ENCODE results near the gene SLC12A7. TPM values are rescaled to one million over a fixed set of nuclear protein-coding genes. Genes with fewer than 3 reads are reported as not detected.

The SLC12A7 gene
- total and polyA plus RNA-seq, 9 of the 15 experiments (the other 6 are each of a cell fraction or from before 2014, with no cell fraction given) = 0.01 to 3.1 (median 0.56) TPM

- ChIA-PET POLR2A (interaction anchor here (1.9 kb wide), 1 partner anchor 10 kb away, joined by 5 read pairs; no protein-coding TSS in a partner anchor), CTCF (ENCODE audit: low intra/inter-chr PET ratio) (no interaction called here)
- H3K4me2 ChIP-seq (ENCODE audit: insufficient read depth, low read length) = no peak overlapping the region
- H3K36me3 ChIP-seq (ENCODE audit: control insufficient read depth, insufficient read depth, low read length) = no peaks in the 10 kb centered on the region
- BruUV-seq (replicated peaks) = no TSS peak
- intact Hi-C loops (cut with micrococcal nuclease) = no loop called here
- peaks cover 24 to 75% of the 10 kb centered on the region in 2 experiments for H3K27me3 ChIP-seq (ENCODE audit: control insufficient read depth in 2 of 2, insufficient read depth in 2 of 2, low read length in 2 of 2)
- no peak overlapping the region for H3K4me3 ChIP-seq
- WGBS (ENCODE audit: insufficient coverage, low coverage, missing lambda C conversion rate) = 27% methylated on average over 27 of the region's 27 CpGs
- no peak for TF ChIP-seq TFAM (CRISPR knock-in tag; conservative IDR thresholded peaks at IDR 0.05)
- no peak for TF ChIP-seq C11orf30 (IDR thresholded peaks at IDR 0.05; ENCODE audit: low read depth)
- no peak for TF ChIP-seq NCOA2 (IDR thresholded peaks at IDR 0.05; ENCODE audit: partially characterized antibody in 2 of 2)
- TF ChIP-seq ZFX (CRISPR knock-in tag; IDR thresholded peaks at IDR 0.05) = no peak
- TF ChIP-seq HNRNPH1 (optimal IDR thresholded peaks at IDR 0.05; ENCODE audit: low read depth, low read length) = no peak
- no peak for TF ChIP-seq ZBTB26 (CRISPR knock-in tag; IDR thresholded peaks at IDR 0.05)
- in situ Hi-C loops (cut with MboI) = no loop called here
- peaks cover 40% of the 10 kb centered on the region for H4K20me1 ChIP-seq (replicated peaks; ENCODE audit: control insufficient read depth, insufficient read depth, low read length)
- no peaks in the 10 kb centered on the region for H3K9me3 ChIP-seq (replicated peaks; ENCODE audit: control insufficient read depth, insufficient read depth, low read depth, low read length)
- H3K79me2 ChIP-seq (ENCODE audit: control insufficient read depth, insufficient read depth, low read length) = no peaks in the 10 kb centered on the region
- ATAC-seq (no peak), FAIRE-seq (no peak), DNase-seq (ENCODE audit: extremely low read depth in 1 of 4, low spot score in 3 of 4) (no peak)
- peaks cover 0 to 64% of the 10 kb centered on the region in 2 experiments; a peak in 1 of 5 replicates for H3K4me1 ChIP-seq (replicated peaks in 1 of 2; ENCODE audit: control insufficient read depth in 2 of 2, insufficient read depth in 2 of 2, low read length in 2 of 2)
- no peaks in the 10 kb centered on the region for H3K9me1 ChIP-seq (ENCODE audit: control insufficient read depth, insufficient read depth, low read length)
- no peak overlapping the region for H2AFZ ChIP-seq (ENCODE audit: low read depth, low read length)
- H3K27ac ChIP-seq (ENCODE audit: extremely low read depth, low read depth, low read length) = no peak overlapping the region
- H3K9ac ChIP-seq (ENCODE audit: insufficient read depth in 1 of 2, low read depth in 2 of 2, low read length in 2 of 2) = no peak overlapping the region
These were observed 55.0 kb downstream of the SLC12A7 start for GRCh38 chr5:1056611-1057484.

Data from K562 (cell line).